Erythroblast (primary cell): Measurements from ENCODE around the gene YIPF5.

Experiments used
- GATA1 ChIP-seq: IDR thresholded peaks from 2 replicates; pipeline ENCODE4 v1.6.1; 2011; ENCODE audit warnings: low read depth, mild to moderate bottlenecking, control low read depth, low read length, moderate library complexity
- POLR2A ChIP-seq: IDR thresholded peaks from 2 replicates; pipeline ENCODE4 v1.6.1; 2011; ENCODE audit warnings: mild to moderate bottlenecking, low read length

DNA sequence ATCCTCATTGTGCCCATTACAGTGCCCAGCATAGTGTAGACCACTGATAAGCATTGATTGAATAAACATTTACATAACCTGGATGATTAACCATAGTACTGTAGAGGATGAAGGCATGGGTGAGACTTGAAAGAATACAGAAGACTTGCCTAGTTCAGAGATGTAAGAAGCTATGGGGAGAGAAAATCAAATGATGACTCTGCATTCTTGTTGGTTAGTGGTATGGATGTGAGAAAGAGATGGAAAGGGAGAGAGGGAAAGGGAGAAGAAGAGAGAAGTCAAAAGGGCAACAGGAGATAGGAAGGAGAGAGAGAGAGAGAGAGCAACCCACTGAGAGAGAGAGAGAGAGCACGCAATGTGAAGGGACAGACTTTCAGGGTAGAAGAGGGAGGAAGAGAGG lies 26.8 kb downstream of the YIPF5 start:
- TF ChIP-seq POLR2A: no peak
- TF ChIP-seq GATA1: no peak
